AG04450 (cell line): ENCODE measurements around the gene NFATC2. TPM values are rescaled to one million over a fixed set of nuclear protein-coding genes. Genes with fewer than 3 reads are reported as not detected.

ENCODE experiments used
- CTCF ChIA-PET: fragments of 300-600, 350-600 bp; formaldehyde crosslinking; extraction: SDS; loops from one replicate; lab custom pipeline; 2022; ENCODE audit warnings: antibody characterized with exemption, inconsistent platforms; lab: Charles Lee
- POLR2A ChIA-PET: fragments of 350-600 bp; formaldehyde crosslinking; extraction: SDS; loops from one replicate; lab custom pipeline; 2021; ENCODE audit warnings: antibody characterized with exemption, inconsistent platforms; lab: Yijun Ruan, JAX
- DNase-seq: peaks from one replicate; pipeline ENCODE4 v3.0.0-alpha.2; 2011; ENCODE audit warnings: low read depth, low spot score
- H3K27ac ChIP-seq: one replicate; pipeline ENCODE4 v1.5.1; 2012; ENCODE audit warnings: low read depth, low read length, control low read depth
- H3K27me3 ChIP-seq: one replicate; pipeline ENCODE4 v1.6.0; 2012; ENCODE audit warnings: low read length; ENCODE audit not compliant: control insufficient read depth, insufficient read depth
- H3K4me3 ChIP-seq: 2 replicates; pipeline ENCODE4 v1.5.1; 2011; ENCODE audit warnings: mild to moderate bottlenecking, low read depth, low read length, control low read depth
- H3K9me3 ChIP-seq: 2 replicates; pipeline ENCODE4 v1.5.1; 2012; ENCODE audit warnings: low read length; ENCODE audit not compliant: control insufficient read depth, insufficient read depth
- polyA plus RNA-seq: library from polyadenylated mRNA; depleted of rRNA; stranded (reverse); fragments of >200 nt; gene quantifications from 2 replicates; pipeline ENCODE4 v1.2.3, GENCODE V29; 2011
- TF ChIP-seq, protein P1 (sequence below): IDR thresholded peaks from 2 replicates; pipeline ENCODE4 v1.5.1; 2011; ENCODE audit warnings: low read depth, low read length, control low read depth, inconsistent platforms

Gene NFATC2
- polyA plus RNA-seq, 1 experiment, result 0.07 TPM

DNA sequence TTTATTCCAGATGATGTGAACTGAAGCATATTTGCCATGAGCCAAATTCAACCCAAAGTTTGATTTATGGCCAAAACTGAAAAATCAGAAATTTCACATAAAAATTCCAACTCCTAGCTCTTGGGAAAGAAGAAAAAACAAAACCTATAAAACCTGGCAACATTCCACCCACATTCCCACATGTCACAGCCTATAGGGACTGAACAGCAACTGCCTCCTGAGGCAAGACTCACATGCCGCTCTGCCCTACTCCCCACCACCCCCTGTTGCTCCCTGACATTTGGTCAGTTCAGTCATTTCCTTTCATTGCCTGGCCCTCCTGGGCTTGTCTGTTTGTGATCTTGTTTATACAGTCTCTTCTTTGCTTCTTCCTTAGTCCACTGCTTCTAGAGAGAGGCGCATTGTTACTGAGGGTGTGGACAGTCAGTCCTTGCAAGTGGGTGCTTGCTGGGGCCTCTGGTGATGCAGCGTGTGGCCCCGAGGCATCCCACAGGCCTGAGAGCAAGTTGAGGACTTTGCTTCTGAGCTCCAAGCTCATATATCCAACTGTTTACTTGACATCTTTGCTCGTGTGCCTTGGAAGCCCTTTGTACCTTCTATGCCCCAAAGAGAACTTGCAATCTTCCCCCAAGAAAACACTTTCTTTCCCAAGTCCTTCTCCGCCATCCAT lies 31.4 kb downstream of the NFATC2 start:
- H3K27ac ChIP-seq, result no peak overlapping the region
- no peak overlapping the region for H3K4me3 ChIP-seq
- H3K27me3 ChIP-seq, result no peaks in the 10 kb centered on the region
- ChIA-PET POLR2A (no interaction called here), CTCF (interaction anchor here (0.5 kb wide), 1 partner anchor 84 kb away, joined by 4 read pairs; no protein-coding TSS in a partner anchor)
- H3K9me3 ChIP-seq, result no peaks in the 10 kb centered on the region
- no peak for DNase-seq
- TF ChIP-seq, protein P1, sequence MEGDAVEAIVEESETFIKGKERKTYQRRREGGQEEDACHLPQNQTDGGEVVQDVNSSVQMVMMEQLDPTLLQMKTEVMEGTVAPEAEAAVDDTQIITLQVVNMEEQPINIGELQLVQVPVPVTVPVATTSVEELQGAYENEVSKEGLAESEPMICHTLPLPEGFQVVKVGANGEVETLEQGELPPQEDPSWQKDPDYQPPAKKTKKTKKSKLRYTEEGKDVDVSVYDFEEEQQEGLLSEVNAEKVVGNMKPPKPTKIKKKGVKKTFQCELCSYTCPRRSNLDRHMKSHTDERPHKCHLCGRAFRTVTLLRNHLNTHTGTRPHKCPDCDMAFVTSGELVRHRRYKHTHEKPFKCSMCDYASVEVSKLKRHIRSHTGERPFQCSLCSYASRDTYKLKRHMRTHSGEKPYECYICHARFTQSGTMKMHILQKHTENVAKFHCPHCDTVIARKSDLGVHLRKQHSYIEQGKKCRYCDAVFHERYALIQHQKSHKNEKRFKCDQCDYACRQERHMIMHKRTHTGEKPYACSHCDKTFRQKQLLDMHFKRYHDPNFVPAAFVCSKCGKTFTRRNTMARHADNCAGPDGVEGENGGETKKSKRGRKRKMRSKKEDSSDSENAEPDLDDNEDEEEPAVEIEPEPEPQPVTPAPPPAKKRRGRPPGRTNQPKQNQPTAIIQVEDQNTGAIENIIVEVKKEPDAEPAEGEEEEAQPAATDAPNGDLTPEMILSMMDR, result no peak

DNA sequence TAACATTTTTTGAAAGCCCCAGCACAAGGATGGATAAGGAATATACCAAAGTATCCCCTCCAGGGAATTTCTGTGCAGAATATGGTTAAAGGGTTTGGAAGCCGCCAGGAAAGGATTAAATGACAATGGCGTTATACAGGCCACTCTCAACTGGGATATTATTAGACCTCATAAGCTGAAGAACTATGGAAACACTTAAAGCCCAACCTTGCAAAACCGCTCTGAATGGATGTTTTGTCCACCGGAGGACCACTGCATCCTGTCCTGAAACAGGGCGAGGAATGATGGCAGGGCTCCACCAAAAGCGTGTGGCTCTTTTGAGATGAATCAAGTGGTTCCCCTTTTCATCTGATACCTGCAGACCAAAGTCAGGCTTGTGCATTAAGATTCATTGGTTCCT lies 32.4 kb downstream of the NFATC2 start:
- no peak overlapping the region for H3K4me3 ChIP-seq
- DNase-seq, result no peak
- no peak overlapping the region for H3K27ac ChIP-seq
- TF ChIP-seq, protein P1, result no peak
- POLR2A ChIA-PET, result no interaction called here
- CTCF ChIA-PET, result no interaction called here
- H3K27me3 ChIP-seq, result no peaks in the 10 kb centered on the region
- no peaks in the 10 kb centered on the region for H3K9me3 ChIP-seq

DNA sequence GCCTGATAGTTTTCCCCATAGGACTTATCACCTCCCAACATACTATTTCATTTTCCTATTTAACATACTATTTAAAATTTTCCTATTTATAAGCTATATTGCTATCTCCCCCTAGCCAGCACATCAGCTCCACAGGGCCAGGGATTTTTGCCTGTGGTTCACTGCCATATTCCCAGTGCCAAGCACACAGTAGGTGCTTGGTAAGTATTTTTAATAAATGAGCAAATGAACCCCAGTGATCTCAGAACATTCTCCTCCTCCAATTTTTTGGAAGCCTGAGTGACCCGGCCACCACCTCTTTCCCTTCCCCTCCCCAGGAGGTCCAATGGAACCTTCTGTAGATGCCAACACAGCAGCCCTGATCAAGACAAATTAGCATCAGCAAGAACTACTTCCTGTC lies 33.3 kb downstream of the NFATC2 start:
- ChIA-PET POLR2A (no interaction called here), CTCF (no interaction called here)
- Histone ChIP-seq H3K27me3 (no peaks in the 10 kb centered on the region), H3K27ac (no peak overlapping the region), H3K9me3 (no peaks in the 10 kb centered on the region), H3K4me3 (no peak overlapping the region)
- DNase-seq, result no peak
- TF ChIP-seq, protein P1, result no peak

DNA sequence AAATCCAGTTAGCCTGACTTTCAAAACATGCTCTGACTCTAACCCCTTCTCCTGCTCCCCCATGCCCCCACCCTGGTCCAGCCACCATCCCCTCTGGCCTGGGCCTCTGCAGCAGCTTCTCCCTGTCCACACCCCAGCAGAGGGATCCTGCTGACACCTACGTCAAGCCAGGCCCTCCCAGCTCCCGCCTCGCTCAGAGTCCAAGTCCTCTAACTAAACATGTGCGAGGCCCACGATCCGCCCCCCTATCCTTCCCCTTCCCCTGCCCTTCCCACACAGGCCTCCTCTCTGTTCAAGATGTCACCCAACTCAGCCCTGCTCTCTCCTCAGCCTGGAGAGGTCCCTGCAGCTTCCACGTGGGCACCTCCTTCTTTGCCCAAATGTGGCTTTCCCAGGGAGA lies 33.7 kb downstream of the NFATC2 start:
- no peak overlapping the region for H3K27ac ChIP-seq
- ChIA-PET POLR2A (no interaction called here), CTCF (no interaction called here)
- no peak for DNase-seq
- TF ChIP-seq, protein P1, result no peak
- no peak overlapping the region for H3K4me3 ChIP-seq
- H3K9me3 ChIP-seq, result no peaks in the 10 kb centered on the region
- no peaks in the 10 kb centered on the region for H3K27me3 ChIP-seq

DNA sequence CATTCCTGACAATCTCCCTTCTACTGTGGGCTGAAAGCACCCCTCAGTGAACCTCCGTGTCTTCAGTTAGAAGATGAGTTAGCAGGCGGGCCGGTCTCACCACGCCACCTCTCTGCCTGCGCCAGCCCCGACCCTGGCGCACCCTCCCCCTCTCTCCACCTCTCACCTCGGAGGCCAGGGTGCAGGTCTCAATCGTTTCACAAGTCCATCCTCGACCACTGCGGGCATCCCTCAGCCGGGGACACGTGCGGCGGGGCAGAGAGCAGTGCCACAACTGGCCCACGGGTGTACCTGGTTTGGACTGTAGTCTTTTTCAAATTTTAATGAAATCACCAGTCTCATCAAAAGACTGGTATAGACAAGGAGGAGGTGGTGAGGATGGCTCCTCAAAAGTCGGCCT lies 34.4 kb downstream of the NFATC2 start:
- CTCF ChIA-PET, result no interaction called here
- POLR2A ChIA-PET, result no interaction called here
- TF ChIP-seq, protein P1, result no peak
- H3K27ac ChIP-seq, result no peak overlapping the region
- H3K4me3 ChIP-seq, result no peak overlapping the region
- no peaks in the 10 kb centered on the region for H3K9me3 ChIP-seq
- DNase-seq, result no peak
- H3K27me3 ChIP-seq, result no peaks in the 10 kb centered on the region
